ENCODE measurements around the gene MAD2L2. TPM values are rescaled to one million over a fixed set of nuclear protein-coding genes. Genes with fewer than 3 reads are reported as not detected.

The MAD2L2 gene
- polyA plus RNA-seq, 4 donors: 38.7 to 55.0 (median 48.0) TPM

DNA sequence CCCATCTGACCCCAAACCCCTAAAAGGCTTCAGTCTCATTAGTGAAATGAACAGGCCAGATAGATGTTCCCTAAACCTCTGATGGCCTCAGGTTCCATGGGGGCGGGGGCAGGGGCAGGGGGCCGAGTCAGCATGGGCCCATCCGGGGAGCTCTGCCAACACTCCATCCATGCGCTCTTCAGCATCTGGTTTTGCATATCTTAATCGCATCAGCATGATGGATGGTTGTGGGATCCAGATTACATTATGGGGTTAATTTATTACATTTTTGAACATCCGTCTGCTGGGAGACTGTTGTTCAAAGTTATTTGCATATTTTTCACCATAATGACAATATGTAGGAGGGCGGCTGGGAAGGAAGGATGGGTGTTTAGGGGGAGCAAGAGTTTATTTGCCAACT is 3.1 kb upstream of the MAD2L2 start:
- DNase-seq (ENCODE audit: low read depth in 4 of 4, low spot score in 2 of 4): no peak

GRCh38 chr1:11682799-11683198 is 1.9 kb upstream of the MAD2L2 start:
- no peak for DNase-seq (ENCODE audit: low read depth in 4 of 4, low spot score in 2 of 4)

DNA sequence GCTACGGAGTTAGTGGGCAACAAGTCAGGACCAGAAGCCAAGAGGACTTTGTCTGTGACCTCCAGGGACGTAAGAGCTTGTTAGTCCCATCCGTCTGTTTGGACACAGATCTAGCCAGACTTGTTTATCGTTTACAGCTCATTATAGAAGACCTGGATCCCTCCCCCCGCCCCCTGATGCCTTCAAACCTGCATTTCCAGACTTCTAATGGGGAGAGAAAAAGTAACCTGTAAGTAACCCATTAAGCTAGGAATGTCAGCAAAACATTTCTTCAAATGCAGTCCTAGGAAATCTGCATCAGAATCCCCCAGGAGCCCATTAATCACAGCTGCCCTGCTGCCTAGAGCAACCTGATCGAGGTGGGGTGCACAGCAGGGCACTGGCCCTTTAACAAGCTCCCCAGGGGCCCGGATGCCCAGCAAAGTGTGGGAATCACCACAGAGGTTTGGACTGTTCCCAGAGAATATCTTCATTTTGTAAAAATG is 1.4 kb upstream of the MAD2L2 start:
- DNase-seq (ENCODE audit: low read depth in 4 of 4, low spot score in 2 of 4): no peak

DNA sequence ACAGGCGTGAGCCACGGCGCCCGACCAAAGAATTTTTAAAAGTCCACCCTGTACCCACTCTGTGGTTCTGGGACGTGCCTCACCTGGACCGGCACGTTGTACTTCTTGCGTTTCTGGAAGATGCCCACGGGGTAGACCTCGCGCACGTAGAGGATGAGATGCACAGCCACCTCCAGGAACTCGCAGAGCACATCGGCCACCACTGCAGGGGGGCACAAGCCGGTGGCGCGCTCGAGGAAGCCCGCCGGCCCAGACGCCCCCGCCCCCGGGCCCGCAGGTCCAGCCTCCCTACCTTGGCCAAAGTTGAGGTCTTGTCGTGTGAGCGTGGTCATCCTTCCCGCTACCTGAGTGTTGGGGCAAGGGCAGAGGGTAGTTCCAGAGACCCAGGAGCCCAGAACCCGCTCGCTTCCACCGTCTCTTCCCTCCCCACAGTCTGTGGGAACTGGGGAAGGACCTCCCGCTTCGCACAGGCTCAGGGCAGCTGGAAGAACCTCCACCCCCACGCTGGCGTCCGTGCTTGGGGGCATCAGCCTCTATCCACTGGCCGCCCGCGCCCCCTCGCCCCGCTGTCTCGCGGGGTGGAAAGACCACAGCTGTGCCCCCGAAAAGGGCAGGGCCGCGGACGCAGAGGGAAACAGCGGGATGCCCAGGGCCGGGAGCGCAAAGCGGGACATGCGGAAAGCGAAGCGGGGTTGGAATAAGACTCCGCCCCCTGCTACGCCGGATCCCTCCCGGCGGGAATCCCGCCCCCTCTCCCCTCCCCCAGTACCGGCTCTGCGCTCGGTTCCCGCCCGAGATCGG is 478 bp downstream of the MAD2L2 start:
- DNase-seq (ENCODE audit: low read depth in 4 of 4, low spot score in 2 of 4): no peak

GRCh38 chr1:11678442-11678841 is 2.5 kb downstream of the MAD2L2 start:
- no peak for DNase-seq (ENCODE audit: low read depth in 4 of 4, low spot score in 2 of 4)

- no peak for DNase-seq (ENCODE audit: low read depth in 4 of 4, low spot score in 2 of 4)
Measured at GRCh38 chr1:11676386-11677103, 4.4 kb downstream of the MAD2L2 start.

GRCh38 chr1:11675325-11675724 is 5.6 kb downstream of the MAD2L2 start:
- DNase-seq (ENCODE audit: low read depth in 4 of 4, low spot score in 2 of 4): no peak

GRCh38 chr1:11674488-11674887 is 6.5 kb downstream of the MAD2L2 start:
- no peak for DNase-seq (ENCODE audit: low read depth in 4 of 4, low spot score in 2 of 4)

DNA sequence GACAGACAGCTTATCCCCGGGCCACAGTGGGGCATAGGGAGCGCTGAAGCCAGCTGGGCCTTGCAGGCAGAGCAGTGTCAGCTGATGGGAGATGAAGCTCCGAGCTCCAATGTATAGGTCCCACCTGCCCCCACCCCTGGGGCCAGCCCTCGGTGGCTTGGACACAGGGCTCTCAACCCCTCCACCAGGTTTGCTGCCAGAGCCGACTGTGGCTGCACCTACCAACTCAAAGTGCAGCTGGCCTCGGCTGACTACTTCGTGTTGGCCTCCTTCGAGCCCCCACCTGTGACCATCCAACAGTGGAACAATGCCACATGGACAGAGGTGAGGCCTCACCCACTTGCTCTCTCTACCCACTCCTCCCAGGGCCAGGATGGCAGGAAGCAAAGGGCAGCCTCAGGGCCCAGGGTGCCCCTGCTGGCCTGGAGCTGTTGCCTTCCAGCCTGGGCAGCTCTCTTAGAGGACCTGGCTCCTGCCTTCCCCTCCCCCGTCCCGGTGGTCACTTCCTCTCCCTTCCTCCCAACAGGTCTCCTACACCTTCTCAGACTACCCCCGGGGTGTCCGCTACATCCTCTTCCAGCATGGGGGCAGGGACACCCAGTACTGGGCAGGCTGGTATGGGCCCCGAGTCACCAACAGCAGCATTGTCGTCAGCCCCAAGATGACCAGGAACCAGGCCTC is 7.7 kb downstream of the MAD2L2 start:
- no peak for DNase-seq (ENCODE audit: low read depth in 4 of 4, low spot score in 2 of 4)

GRCh38 chr1:11671544-11672286 is 9.2 kb downstream of the MAD2L2 start:
- no peak for DNase-seq (ENCODE audit: low read depth in 4 of 4, low spot score in 2 of 4)

DNA sequence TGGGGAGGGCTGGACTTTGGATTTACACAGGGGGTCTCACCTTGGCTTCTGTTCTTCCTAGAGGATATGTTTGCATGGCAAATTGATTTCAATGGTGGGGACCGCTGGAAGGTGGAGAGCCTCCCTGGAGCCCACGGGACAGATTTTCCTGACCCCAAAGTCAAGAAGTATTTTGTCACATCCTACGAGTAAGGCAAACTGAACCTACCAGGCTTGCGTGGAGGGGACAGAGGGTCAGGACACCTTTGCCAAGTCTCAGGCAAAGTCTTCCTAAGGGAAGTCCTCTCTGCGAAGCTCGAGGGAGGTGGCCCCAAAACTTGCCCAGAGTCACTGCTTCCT is 9.8 kb downstream of the MAD2L2 start:
- DNase-seq (ENCODE audit: low read depth in 4 of 4, low spot score in 2 of 4): no peak

DNA sequence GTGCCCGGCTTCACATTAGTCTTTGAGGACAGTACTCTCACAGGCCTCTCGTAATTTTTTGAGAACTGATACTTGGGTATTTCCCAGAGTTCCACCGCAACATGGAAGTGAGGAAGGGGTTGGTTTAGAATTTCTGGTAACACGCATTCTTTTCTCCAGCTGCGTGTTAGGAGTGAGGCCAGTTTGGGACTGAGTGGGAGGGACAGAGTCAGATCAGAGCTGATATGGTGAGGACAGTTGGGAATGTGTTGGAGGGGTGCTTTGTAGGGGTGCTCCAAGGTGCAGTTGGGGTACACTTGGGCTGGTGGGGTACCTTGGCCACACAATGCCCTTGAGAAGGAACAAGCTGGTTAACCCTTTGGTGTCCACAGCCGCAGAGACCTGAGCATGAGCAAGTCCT is 10.2 kb downstream of the MAD2L2 start:
- no peak for DNase-seq (ENCODE audit: low read depth in 4 of 4, low spot score in 2 of 4)

- DNase-seq (ENCODE audit: low read depth in 4 of 4, low spot score in 2 of 4): no peak
Measured at GRCh38 chr1:11668516-11668915, 12.4 kb downstream of the MAD2L2 start.

GRCh38 chr1:11664336-11665065 is 16.4 kb downstream of the MAD2L2 start:
- DNase-seq (ENCODE audit: low read depth in 4 of 4, low spot score in 2 of 4): no peak

- DNase-seq (ENCODE audit: low read depth in 4 of 4, low spot score in 2 of 4): no peak
Measured at GRCh38 chr1:11661103-11661502, 19.8 kb downstream of the MAD2L2 start.

DNA sequence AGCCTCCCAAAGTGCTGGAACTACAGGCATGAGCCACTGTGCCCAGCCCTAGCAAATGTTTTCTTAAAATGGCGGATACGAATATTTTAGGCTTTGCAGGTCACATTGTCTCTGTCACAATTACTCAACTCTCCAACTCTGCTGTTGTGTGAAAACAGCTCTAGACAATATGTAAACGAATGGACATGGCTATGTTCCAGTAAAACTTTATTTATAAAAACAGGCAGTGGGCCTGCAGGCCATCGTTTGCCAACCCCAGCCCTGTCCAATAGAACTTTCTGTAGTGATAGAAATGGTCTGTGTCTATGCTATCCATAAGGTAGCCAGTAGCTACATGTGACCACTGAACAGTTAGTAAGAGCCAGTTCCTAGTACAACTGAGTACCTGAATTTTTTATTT is 21.2 kb downstream of the MAD2L2 start:
- no peak for DNase-seq (ENCODE audit: low read depth in 4 of 4, low spot score in 2 of 4)

DNA sequence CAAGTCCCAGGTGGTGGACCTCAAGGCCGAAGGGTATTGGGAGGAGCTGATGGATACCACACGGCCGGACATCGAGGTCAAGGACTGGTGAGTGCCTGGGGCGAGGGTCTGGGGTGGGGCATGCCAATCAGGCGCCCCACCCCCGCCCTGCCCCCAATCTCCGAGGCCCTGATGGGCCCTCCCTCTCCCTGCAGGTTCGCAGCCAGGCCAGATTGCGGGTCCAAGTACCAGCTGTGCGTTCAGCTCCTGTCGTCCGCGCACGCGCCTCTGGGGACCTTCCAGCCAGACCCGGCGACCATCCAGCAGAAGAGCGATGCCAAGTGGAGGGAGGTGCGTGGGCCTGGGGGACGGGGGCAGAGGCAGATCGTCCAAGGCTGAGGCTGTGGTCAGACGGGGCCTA is 22.4 kb downstream of the MAD2L2 start:
- no peak for DNase-seq (ENCODE audit: low read depth in 4 of 4, low spot score in 2 of 4)

DNA sequence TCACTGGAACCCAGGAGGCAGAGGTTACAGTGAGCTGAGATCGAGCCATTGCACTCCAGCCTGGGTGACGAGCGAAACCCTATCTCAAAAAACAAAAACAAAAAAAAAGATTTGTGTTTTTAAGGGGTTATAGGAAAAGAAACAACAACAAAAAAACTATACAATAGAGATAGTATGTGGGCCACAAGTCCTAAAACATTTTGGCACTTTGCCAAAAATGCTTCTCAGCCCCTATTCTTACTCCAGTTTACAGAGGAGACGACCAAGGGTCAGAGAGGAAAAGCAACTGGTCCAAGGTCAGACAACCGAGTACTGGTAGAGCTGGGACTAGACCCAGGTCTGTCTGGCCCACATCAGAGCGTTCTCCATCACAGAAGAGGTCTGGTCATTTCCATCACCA is 23.3 kb downstream of the MAD2L2 start:
- DNase-seq (ENCODE audit: low read depth in 4 of 4, low spot score in 2 of 4): no peak

GRCh38 chr1:11654939-11655808 is 25.8 kb downstream of the MAD2L2 start:
- DNase-seq (ENCODE audit: low read depth in 4 of 4, low spot score in 2 of 4): no peak

All from left renal cortex interstitium (tissue), 4 donors.